ENCODE data around the gene GUCY1A1. TPM values are rescaled to one million over a fixed set of nuclear protein-coding genes. Genes with fewer than 3 reads are reported as not detected.

Gene GUCY1A1
- total RNA-seq, 1 donor from 2014 or later, result 0.79 TPM

- no peaks in the 10 kb centered on the region for H3K36me3 ChIP-seq (ENCODE audit: control insufficient read depth, insufficient read depth, low read length)
- no peaks in the 10 kb centered on the region for H3K27me3 ChIP-seq (ENCODE audit: control insufficient read depth, insufficient read depth, low read length)
- DNase-seq (ENCODE audit: low read depth) (no peak), FAIRE-seq (no peak)
- H3K4me3 ChIP-seq (ENCODE audit: low read depth, low read length), result no peak overlapping the region
- no peak for TF ChIP-seq CTCF (IDR thresholded peaks at IDR 0.05; ENCODE audit: insufficient read depth, low read length, severe bottlenecking)
Measured at GRCh38 chr4:155673453-155673979, 6.9 kb downstream of the GUCY1A1 start.

GRCh38 chr4:155674669-155675071, 8.0 kb downstream of the GUCY1A1 start:
- no peak for FAIRE-seq
- no peak overlapping the region for H3K4me3 ChIP-seq (ENCODE audit: low read depth, low read length)
- no peaks in the 10 kb centered on the region for H3K36me3 ChIP-seq (ENCODE audit: control insufficient read depth, insufficient read depth, low read length)
- no peak for TF ChIP-seq CTCF (IDR thresholded peaks at IDR 0.05; ENCODE audit: insufficient read depth, low read length, severe bottlenecking)
- no peak for DNase-seq (ENCODE audit: low read depth)
- H3K27me3 ChIP-seq (ENCODE audit: control insufficient read depth, insufficient read depth, low read length), result no peaks in the 10 kb centered on the region

- no peak for DNase-seq (ENCODE audit: low read depth)
Measured at GRCh38 chr4:155675709-155676429, 9.2 kb downstream of the GUCY1A1 start.

GRCh38 chr4:155676430-155676825, 9.8 kb downstream of the GUCY1A1 start:
- no peak for TF ChIP-seq CTCF (IDR thresholded peaks at IDR 0.05; ENCODE audit: insufficient read depth, low read length, severe bottlenecking)
- peak; percentile 23 for DNase-seq (ENCODE audit: low read depth)
- FAIRE-seq, result no peak
- H3K36me3 ChIP-seq (ENCODE audit: control insufficient read depth, insufficient read depth, low read length), result no peaks in the 10 kb centered on the region
- H3K4me3 ChIP-seq (ENCODE audit: low read depth, low read length), result no peak overlapping the region
- H3K27me3 ChIP-seq (ENCODE audit: control insufficient read depth, insufficient read depth, low read length), result no peaks in the 10 kb centered on the region

More at GRCh38 chr4:155675709-155676429, 9.2 kb downstream of the GUCY1A1 start:
- H3K4me3 ChIP-seq (ENCODE audit: low read depth, low read length), result no peak overlapping the region
- no peak for FAIRE-seq
- no peaks in the 10 kb centered on the region for H3K36me3 ChIP-seq (ENCODE audit: control insufficient read depth, insufficient read depth, low read length)
- no peak for TF ChIP-seq CTCF (IDR thresholded peaks at IDR 0.05; ENCODE audit: insufficient read depth, low read length, severe bottlenecking)
- H3K27me3 ChIP-seq (ENCODE audit: control insufficient read depth, insufficient read depth, low read length), result no peaks in the 10 kb centered on the region

GRCh38 chr4:155678011-155678410, 11.4 kb downstream of the GUCY1A1 start:
- Histone ChIP-seq H3K36me3 (ENCODE audit: control insufficient read depth, insufficient read depth, low read length) (no peaks in the 10 kb centered on the region), H3K27me3 (ENCODE audit: control insufficient read depth, insufficient read depth, low read length) (no peaks in the 10 kb centered on the region), H3K4me3 (ENCODE audit: low read depth, low read length) (no peak overlapping the region)
- no peak for DNase-seq (ENCODE audit: low read depth)
- TF ChIP-seq CTCF (IDR thresholded peaks at IDR 0.05; ENCODE audit: insufficient read depth, low read length, severe bottlenecking), result no peak
- no peak for FAIRE-seq

All from bronchial epithelial cell (primary cell).